HepG2 (cell line): ENCODE results near the gene NCAPG. TPM values are rescaled to one million over a fixed set of nuclear protein-coding genes. Genes with fewer than 3 reads are reported as not detected.
A peak's percentile ranks its signal among the peaks of the same experiment; 100 is the strongest.

Experiments
- ATAC-seq: fragments of 200-7000 bp; cut with Tn5 transposase; 3 replicates; pipeline ENCODE4 v1.9.1; 2020; ENCODE audit warnings: mild to moderate bottlenecking, moderate library complexity
- BruUV-seq: library from RNA; stranded (reverse); fragments of 400-500 nt; replicated peaks from 2 replicates; lab custom pipeline; 2021; lab: Mats Ljungman, UMichigan
- CTCF ChIA-PET: fragments of 300-600 bp; formaldehyde crosslinking; extraction: SDS; loops from one replicate; lab custom pipeline; 2021; ENCODE audit warnings: low total read pairs, inconsistent platforms, low intra/inter-chr PET ratio; lab: Yijun Ruan, JAX
- POLR2A ChIA-PET: fragments of 350-600 bp; sonication (Branson Sonifier 250); formaldehyde crosslinking; loops from one replicate; lab custom pipeline; 2020; ENCODE audit warnings: antibody characterized with exemption, inconsistent platforms; lab: Yijun Ruan, JAX
- DNase-seq: peaks from one replicate; pipeline ENCODE4 v3.0.0-alpha.2; 2015; ENCODE audit warnings: low spot score
- FAIRE-seq: peaks from 3 replicates; lab custom pipeline; 2011; peaks lifted over from hg19 to GRCh38; lab: Jason Lieb, UNC
- H2AFZ ChIP-seq: one replicate; pipeline ENCODE4 v1.6.1; 2011; ENCODE audit warnings: low read length, inconsistent platforms
- H3K27ac ChIP-seq: fragments of 300-600 bp; 3 replicates; pipeline ENCODE4 v1.8.0; 2011; ENCODE audit warnings: mixed run types, mild to moderate bottlenecking, mixed read lengths, low read length, inconsistent platforms; ENCODE audit not compliant: insufficient read depth; ENCODE audit errors: extremely low read length
- H3K27me3 ChIP-seq, 2 experiments: fragments of 200-600 bp in 1 of 2; 2 replicates in 1 of 2; 3 replicates in 1 of 2; pipeline versions ENCODE4 v1.6.0 to v1.8.0; 2011; ENCODE audit warnings: low read length in 2 of 2, mild to moderate bottlenecking in 2 of 2, moderate library complexity in 2 of 2, inconsistent platforms in 1 of 2; ENCODE audit not compliant: insufficient read depth in 2 of 2, control insufficient read depth in 1 of 2
- H3K36me3 ChIP-seq, 2 experiments: fragments of 200-600 bp in 1 of 2; replicated peaks in 1 of 2; 2 replicates in 1 of 2; 3 replicates in 1 of 2; pipeline versions ENCODE4 v1.5.1 to v1.8.0; 2011; ENCODE audit warnings: low read length in 2 of 2, inconsistent platforms in 1 of 2; ENCODE audit not compliant: insufficient read depth in 2 of 2, control insufficient read depth in 1 of 2
- H3K4me1 ChIP-seq: 2 replicates; pipeline ENCODE4 v1.5.1; 2012; ENCODE audit warnings: low read length, inconsistent platforms; ENCODE audit not compliant: insufficient read depth
- H3K4me2 ChIP-seq: 2 replicates; pipeline ENCODE4 v1.6.0; 2011; ENCODE audit warnings: low read depth, low read length, inconsistent platforms
- H3K4me3 ChIP-seq, 3 experiments: fragments of 200-600 bp in 1 of 3; sonication (generic), shearing (Covaris generic) in 1 of 3; replicated peaks in 1 of 3; 2 replicates each; pipeline ENCODE4 v1.5.1; 2011 to 2016; ENCODE audit warnings: low read length in 3 of 3, inconsistent platforms in 2 of 3, low read depth in 2 of 3, mild to moderate bottlenecking in 2 of 3, control low read depth in 1 of 3, mixed read lengths in 1 of 3; ENCODE audit not compliant: insufficient read depth in 1 of 3
- H3K79me2 ChIP-seq: one replicate; pipeline ENCODE4 v1.6.1; 2011; ENCODE audit warnings: low read length, inconsistent platforms; ENCODE audit not compliant: insufficient read depth
- H3K9ac ChIP-seq: 2 replicates; pipeline ENCODE4 v1.6.0; 2011; ENCODE audit warnings: mild to moderate bottlenecking, low read depth, low read length, inconsistent platforms; ENCODE audit not compliant: insufficient read depth
- H3K9me3 ChIP-seq: 2 replicates; pipeline ENCODE4 v1.5.1; 2012; ENCODE audit warnings: mild to moderate bottlenecking, low read length
- H4K20me1 ChIP-seq: 2 replicates; pipeline ENCODE4 v1.6.0; 2011; ENCODE audit warnings: inconsistent platforms, mild to moderate bottlenecking, low read length, moderate library complexity; ENCODE audit not compliant: insufficient read depth
- FOXA1 ChIP-seq, 2 experiments: fragments of 450-650 bp in 1 of 2; sonication (generic) in 1 of 2; formaldehyde crosslinking in 1 of 2; IDR thresholded peaks; 2 replicates each; pipeline versions ENCODE4 v1.4.0 to v1.6.1; 2016 to 2020; ENCODE audit warnings: missing genetic modification reagents in 1 of 2
- HNRNPUL1 ChIP-seq: fragments of 200-400 bp; formaldehyde crosslinking; IDR thresholded peaks from 2 replicates; pipeline ENCODE4 v1.6.1; 2017; ENCODE audit warnings: low read depth, mild to moderate bottlenecking, low read length, moderate library complexity
- KDM6A ChIP-seq: IDR thresholded peaks from 2 replicates; pipeline ENCODE4 v1.6.1; 2016; ENCODE audit warnings: low read depth
- KLF16 ChIP-seq, 2 experiments: sonication (generic) in 1 of 2; formaldehyde crosslinking in 1 of 2; IDR thresholded peaks; 2 replicates each; pipeline versions ENCODE4 v1.6.1 to v1.8.0; 2016 to 2023; ENCODE audit warnings: missing genetic modification reagents in 2 of 2, missing compliant biosample characterization in 1 of 2
- ZNF180 ChIP-seq: sonication (generic); formaldehyde crosslinking; IDR thresholded peaks from 2 replicates; pipeline ENCODE4 v1.4.0; 2020; ENCODE audit warnings: low read depth, missing genetic modification reagents, borderline replicate concordance
- WGBS: methylation state at CpG from one replicate; pipeline ENCODE4 v1.1.6; 2017; ENCODE audit warnings: low lambda C conversion rate; 5-methylcytosine and 5-hydroxymethylcytosine counted together
- in situ Hi-C: cut with HindIII; loops from 2 replicates; pipeline ENCODE4 v1.10.0; 2017; ENCODE audit warnings: low pct_unique_long_range_greater_than_20kb; ENCODE audit not compliant: extremely low pct_ligation_motif_present
- intact Hi-C: fragments of 100-400 bp; cut with micrococcal nuclease; formaldehyde crosslinking; loops from one replicate; pipeline ENCODE4 v1.10.0; 2022; ENCODE audit not compliant: unreplicated experiment
- polyA plus RNA-seq, 8 experiments: library from polyadenylated mRNA; depleted of rRNA in 3 of 8; stranded (reverse) in 7 of 8; unstranded in 1 of 8; fragments of >200 nt; fragmentation: Illumina TruSeq in 4 of 8; extraction: Trizol in 4 of 8; gene quantifications; 2 replicates each; pipeline versions ENCODE4 v1.2.1 to v1.2.3, GENCODE V29; 2011 to 2016; ENCODE audit warnings: low read depth in 4 of 8, missing spikeins in 1 of 8, mixed read lengths in 1 of 8; ENCODE audit not compliant: insufficient read depth in 1 of 8
- total RNA-seq, 5 experiments: library from RNA; depleted of rRNA; stranded (reverse); fragments of >200 nt; fragmentation: Illumina TruSeq; extraction: Trizol; gene quantifications; 2 replicates each; pipeline ENCODE4 v1.2.3, GENCODE V29; 2016; ENCODE audit warnings: low read depth in 1 of 5
- TF ChIP-seq, protein P1 (sequence below): sonication (generic); formaldehyde crosslinking; IDR thresholded peaks from 2 replicates; pipeline ENCODE4 v1.4.0; 2020; ENCODE audit warnings: missing genetic modification reagents, mild to moderate bottlenecking, borderline replicate concordance

Gene NCAPG
- total and polyA plus RNA-seq, 2 of the 13 experiments (the other 11 are each of a cell fraction or from before 2014, with no cell fraction given), result 14.8 to 61.9 TPM

DNA sequence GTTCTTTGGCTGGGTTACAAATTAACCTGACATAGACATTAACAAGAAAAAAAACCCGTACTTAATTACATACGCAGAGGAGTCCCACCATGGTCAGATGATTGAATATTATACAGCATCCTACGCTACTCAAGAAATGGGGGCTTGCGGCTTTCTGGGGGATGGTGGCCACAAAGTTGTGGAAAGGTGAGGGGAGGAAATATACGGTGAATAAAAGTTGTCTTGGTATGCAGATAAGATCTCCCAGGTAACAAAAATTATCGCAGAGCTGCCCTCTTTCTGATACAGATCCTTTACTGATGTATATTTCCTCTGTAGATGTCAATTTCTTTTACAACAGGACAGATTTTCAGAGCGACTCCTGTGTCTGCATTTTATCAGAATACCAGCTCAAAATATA, 1.1 kb upstream of the NCAPG start:
- peak overlapping the region; percentile 87 to 93 (median 90) for H3K4me3 ChIP-seq
- H4K20me1 ChIP-seq, result peaks cover 34% of the 10 kb centered on the region
- CTCF ChIA-PET, result no interaction called here
- under 1% methylated on average over 7 of the region's 7 CpGs for WGBS
- no peaks in the 10 kb centered on the region; a peak in 1 of 5 replicates for H3K27me3 ChIP-seq
- no peak for TF ChIP-seq FOXA1 (IDR thresholded peaks at IDR 0.05)
- no peak for TF ChIP-seq FOXA1 (CRISPR knock-in tag; IDR thresholded peaks at IDR 0.05)
- 0 out of 2 replicates have a peak, but pooled peaks have one; percentile 43 for TF ChIP-seq HNRNPUL1
- TF ChIP-seq ZNF180, result no peak
- no peak for TF ChIP-seq KDM6A (CRISPR knock-in tag)
- TF ChIP-seq KLF16 (CRISPR knock-in tag; IDR thresholded peaks at IDR 0.05), result 0 out of 4 replicates have a peak, but pooled peaks of 1 of the 2 experiments have one; percentile 4
- TF ChIP-seq, protein P1, sequence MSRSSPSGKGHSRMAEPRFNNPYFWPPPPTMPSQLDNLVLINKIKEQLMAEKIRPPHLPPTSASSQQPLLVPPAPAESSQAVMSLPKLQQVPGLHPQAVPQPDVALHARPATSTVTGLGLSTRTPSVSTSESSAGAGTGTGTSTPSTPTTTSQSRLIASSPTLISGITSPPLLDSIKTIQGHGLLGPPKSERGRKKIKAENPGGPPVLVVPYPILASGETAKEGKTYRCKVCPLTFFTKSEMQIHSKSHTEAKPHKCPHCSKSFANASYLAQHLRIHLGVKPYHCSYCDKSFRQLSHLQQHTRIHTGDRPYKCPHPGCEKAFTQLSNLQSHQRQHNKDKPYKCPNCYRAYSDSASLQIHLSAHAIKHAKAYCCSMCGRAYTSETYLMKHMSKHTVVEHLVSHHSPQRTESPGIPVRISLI (CRISPR knock-in tag), result peak; percentile 24; the same call in 1 of the 2 replicates
- FAIRE-seq (no peak), DNase-seq (peak; percentile 4), ATAC-seq (no peak)
- POLR2A ChIA-PET, result interaction anchor here (0.8 to 1.2 kb wide), 5 partner anchors 9 to 238 kb away, joined by 3 to 7 read pairs (median 3); partner anchors contain the start of gene LCORL
- H3K4me2 ChIP-seq, result peak overlapping the region; percentile 92
- H3K9me3 ChIP-seq, result no peaks in the 10 kb centered on the region
- no peak overlapping the region for H2AFZ ChIP-seq
- peak overlapping the region; percentile 97 for H3K9ac ChIP-seq
- in situ Hi-C loops (loop anchor here (10.0 kb wide), 3 partner anchors 215 to 555 kb away; partner anchors contain the start of gene LCORL), intact Hi-C loops (loop anchor here (1.0 to 5.0 kb wide), 3 partner anchors 211 to 261 kb away; no protein-coding TSS in a partner anchor)
- peaks cover 48% of the 10 kb centered on the region for H3K4me1 ChIP-seq
- peaks cover 2 to 17% of the 10 kb centered on the region in 2 experiments; a peak in 4 of 5 replicates for H3K36me3 ChIP-seq
- peak overlapping the region; percentile 97 for H3K27ac ChIP-seq
- BruUV-seq, result no TSS peak
- H3K79me2 ChIP-seq, result peaks cover 95% of the 10 kb centered on the region
